ENCODE results near the gene CPT2. TPM values are rescaled to one million over a fixed set of nuclear protein-coding genes. Genes with fewer than 3 reads are reported as not detected.

CPT2 gene
- total and polyA plus RNA-seq, 2 of the 13 experiments (the other 11 are each of a cell fraction or from before 2014, with no cell fraction given): 12.6 to 14.6 TPM

GRCh38 chr1:53257454-53258081 is 60.9 kb downstream of the CPT2 start:
- H3K36me3 ChIP-seq (replicated peaks in 1 of 2; ENCODE audit: control insufficient read depth in 1 of 2, insufficient read depth in 2 of 2, low read length in 2 of 2): peaks cover 18 to 68% of the 10 kb centered on the region in 2 experiments
- no peaks in the 10 kb centered on the region for H3K27me3 ChIP-seq (ENCODE audit: control insufficient read depth in 1 of 2, insufficient read depth in 2 of 2, low read length in 2 of 2)
- H4K20me1 ChIP-seq (ENCODE audit: insufficient read depth, low read length): no peaks in the 10 kb centered on the region
- no peaks in the 10 kb centered on the region for H3K4me1 ChIP-seq (ENCODE audit: insufficient read depth, low read length)
- H3K4me3 ChIP-seq (replicated peaks in 1 of 3; ENCODE audit: insufficient read depth in 1 of 3, low read depth in 2 of 3, low read length in 3 of 3): no peak overlapping the region
- no TSS peak for BruUV-seq (replicated peaks)
- CTCF ChIA-PET (ENCODE audit: low intra/inter-chr PET ratio, low total read pairs): no interaction called here
- TF ChIP-seq ZNF446 (CRISPR knock-in tag; IDR thresholded peaks at IDR 0.05): no peak
- TF ChIP-seq ZNF670 (CRISPR knock-in tag; IDR thresholded peaks at IDR 0.05; ENCODE audit: borderline replicate concordance): no peak
- no peak for TF ChIP-seq PRMT3 (CRISPR knock-in tag; IDR thresholded peaks at IDR 0.05; ENCODE audit: borderline replicate concordance, low read depth)
- TF ChIP-seq ZBTB37 (CRISPR knock-in tag; IDR thresholded peaks at IDR 0.05): no peak
- TF ChIP-seq MTF2 (CRISPR knock-in tag; IDR thresholded peaks at IDR 0.05; ENCODE audit: borderline replicate concordance): no peak
- no peak for TF ChIP-seq RBAK (CRISPR knock-in tag; IDR thresholded peaks at IDR 0.05)
- no peak for TF ChIP-seq SPEN (CRISPR knock-in tag; IDR thresholded peaks at IDR 0.05; ENCODE audit: low read depth)
- TF ChIP-seq ZNF337 (CRISPR knock-in tag; IDR thresholded peaks at IDR 0.05; ENCODE audit: borderline replicate concordance, low read depth): no peak
- TF ChIP-seq FOXC1 (CRISPR knock-in tag; IDR thresholded peaks at IDR 0.05; ENCODE audit: borderline replicate concordance): no peak
- TF ChIP-seq ATF7 (IDR thresholded peaks at IDR 0.05): no peak
- TF ChIP-seq ATF7 (CRISPR knock-in tag; IDR thresholded peaks at IDR 0.05): no peak
- TF ChIP-seq ZNF12 (CRISPR knock-in tag; IDR thresholded peaks at IDR 0.05): no peak
- TF ChIP-seq, protein P1, sequence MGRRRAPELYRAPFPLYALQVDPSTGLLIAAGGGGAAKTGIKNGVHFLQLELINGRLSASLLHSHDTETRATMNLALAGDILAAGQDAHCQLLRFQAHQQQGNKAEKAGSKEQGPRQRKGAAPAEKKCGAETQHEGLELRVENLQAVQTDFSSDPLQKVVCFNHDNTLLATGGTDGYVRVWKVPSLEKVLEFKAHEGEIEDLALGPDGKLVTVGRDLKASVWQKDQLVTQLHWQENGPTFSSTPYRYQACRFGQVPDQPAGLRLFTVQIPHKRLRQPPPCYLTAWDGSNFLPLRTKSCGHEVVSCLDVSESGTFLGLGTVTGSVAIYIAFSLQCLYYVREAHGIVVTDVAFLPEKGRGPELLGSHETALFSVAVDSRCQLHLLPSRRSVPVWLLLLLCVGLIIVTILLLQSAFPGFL (CRISPR knock-in tag; IDR thresholded peaks at IDR 0.05): no peak
- TF ChIP-seq, protein P2, sequence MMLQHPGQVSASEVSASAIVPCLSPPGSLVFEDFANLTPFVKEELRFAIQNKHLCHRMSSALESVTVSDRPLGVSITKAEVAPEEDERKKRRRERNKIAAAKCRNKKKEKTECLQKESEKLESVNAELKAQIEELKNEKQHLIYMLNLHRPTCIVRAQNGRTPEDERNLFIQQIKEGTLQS (CRISPR knock-in tag; IDR thresholded peaks at IDR 0.05): no peak
- TF ChIP-seq ZNF292 (CRISPR knock-in tag; IDR thresholded peaks at IDR 0.05; ENCODE audit: borderline replicate concordance, low read depth): no peak
- no peak for TF ChIP-seq SIX1 (CRISPR knock-in tag; IDR thresholded peaks at IDR 0.05; ENCODE audit: borderline replicate concordance)
- DNase-seq (ENCODE audit: low spot score): no peak
- no peaks in the 10 kb centered on the region for H3K79me2 ChIP-seq (ENCODE audit: insufficient read depth, low read length)
- H3K9me3 ChIP-seq (ENCODE audit: low read length): no peaks in the 10 kb centered on the region
- FAIRE-seq: no peak
- ATAC-seq: no peak
- POLR2A ChIA-PET: no interaction called here
- H3K27ac ChIP-seq (ENCODE audit: extremely low read length, insufficient read depth, low read length): no peak overlapping the region
- in situ Hi-C loops (cut with HindIII; ENCODE audit: extremely low pct_ligation_motif_present, low pct_unique_long_range_greater_than_20kb): no loop called here
- H3K9ac ChIP-seq (ENCODE audit: insufficient read depth, low read depth, low read length): no peak overlapping the region
- no peak overlapping the region for H2AFZ ChIP-seq (ENCODE audit: low read length)
- intact Hi-C loops (cut with micrococcal nuclease; ENCODE audit: unreplicated experiment): no loop called here
- WGBS (ENCODE audit: low lambda C conversion rate): 98% methylated on average over 5 of the region's 5 CpGs
- no peak overlapping the region for H3K4me2 ChIP-seq (ENCODE audit: low read depth, low read length)
